Esophagus squamous epithelium (tissue), 4 donors: ENCODE results near the gene C2CD4D.

Experiments used
- POLR2A ChIP-seq, 4 donors: fragments of 450-650 bp; IDR thresholded peaks; one replicate each; pipeline ENCODE4 v1.6.1; 2017; ENCODE audit warnings: antibody characterized with exemption in 4 of 4, mild to moderate bottlenecking in 4 of 4, moderate library complexity in 3 of 4
- TF ChIP-seq, protein P1 (sequence below), 6 experiments: fragments of 450-650 bp in 4 of 6; fragments of 200-600 bp in 2 of 6; sonication (generic) in 2 of 6; IDR thresholded peaks; one replicate each; pipeline ENCODE4 v1.5.1; 2016 to 2019; ENCODE audit warnings: antibody characterized with exemption in 6 of 6, mild to moderate bottlenecking in 4 of 6, moderate library complexity in 4 of 6

GRCh38 chr1:151860504-151861187 lies 21.0 kb upstream of the C2CD4D start:
- TF ChIP-seq, protein P1, sequence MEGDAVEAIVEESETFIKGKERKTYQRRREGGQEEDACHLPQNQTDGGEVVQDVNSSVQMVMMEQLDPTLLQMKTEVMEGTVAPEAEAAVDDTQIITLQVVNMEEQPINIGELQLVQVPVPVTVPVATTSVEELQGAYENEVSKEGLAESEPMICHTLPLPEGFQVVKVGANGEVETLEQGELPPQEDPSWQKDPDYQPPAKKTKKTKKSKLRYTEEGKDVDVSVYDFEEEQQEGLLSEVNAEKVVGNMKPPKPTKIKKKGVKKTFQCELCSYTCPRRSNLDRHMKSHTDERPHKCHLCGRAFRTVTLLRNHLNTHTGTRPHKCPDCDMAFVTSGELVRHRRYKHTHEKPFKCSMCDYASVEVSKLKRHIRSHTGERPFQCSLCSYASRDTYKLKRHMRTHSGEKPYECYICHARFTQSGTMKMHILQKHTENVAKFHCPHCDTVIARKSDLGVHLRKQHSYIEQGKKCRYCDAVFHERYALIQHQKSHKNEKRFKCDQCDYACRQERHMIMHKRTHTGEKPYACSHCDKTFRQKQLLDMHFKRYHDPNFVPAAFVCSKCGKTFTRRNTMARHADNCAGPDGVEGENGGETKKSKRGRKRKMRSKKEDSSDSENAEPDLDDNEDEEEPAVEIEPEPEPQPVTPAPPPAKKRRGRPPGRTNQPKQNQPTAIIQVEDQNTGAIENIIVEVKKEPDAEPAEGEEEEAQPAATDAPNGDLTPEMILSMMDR (IDR thresholded peaks at IDR 0.05) = no peak
- TF ChIP-seq POLR2A (IDR thresholded peaks at IDR 0.05) = no peak
